Activated T-cell treated with anti-CD3 and anti-CD28 coated beads for 48 hours (primary cell): ENCODE data around the gene CD82.
"Not testable (repeated sequence)": the region's sequence is repeated elsewhere in the genome, so short reads cannot be mapped to it uniquely, and the experiment has no call there.

Experiments
- DNase-seq: peaks from one replicate; pipeline ENCODE4 v3.0.0-alpha.2; 2020; ENCODE audit warnings: low read depth

CD82 gene

DNA sequence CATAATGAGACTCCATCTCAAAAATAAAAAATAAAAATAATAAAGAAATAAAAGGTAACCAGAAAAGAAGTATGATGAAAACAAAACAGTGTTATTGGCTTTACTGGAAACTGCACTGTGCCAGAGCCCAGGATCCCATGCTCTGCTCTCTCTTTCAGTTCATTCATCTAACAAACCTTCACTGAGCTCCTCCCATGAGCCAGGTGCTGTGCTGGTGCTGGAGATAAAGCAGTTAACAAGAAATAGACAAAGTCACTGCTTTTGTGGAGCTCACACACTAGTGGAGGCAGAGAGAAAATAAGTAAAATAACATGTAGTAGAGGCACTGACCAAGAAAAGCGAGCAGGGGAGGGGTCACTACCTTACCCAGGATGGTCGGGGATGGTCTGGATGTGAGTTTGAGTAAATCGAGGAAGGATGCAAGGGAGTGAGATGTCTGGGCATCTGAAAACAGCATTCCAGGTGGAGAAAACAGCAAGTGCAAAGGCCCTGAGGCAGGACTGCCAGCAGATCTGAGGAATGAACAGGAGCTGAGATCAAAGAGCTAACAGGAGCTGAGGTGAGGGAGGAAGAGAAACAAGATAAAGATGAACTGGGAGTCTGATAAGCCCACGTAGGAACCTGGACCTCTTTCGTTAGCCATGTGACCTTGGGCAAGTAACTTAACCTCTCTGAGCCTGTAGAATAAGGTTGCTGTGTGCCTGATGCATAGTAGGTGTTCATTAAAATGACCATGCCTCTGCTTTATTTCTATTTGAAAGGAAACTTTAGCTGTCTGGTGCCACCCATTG, 31.3 kb upstream of the CD82 start:
- DNase-seq, result no peak

DNA sequence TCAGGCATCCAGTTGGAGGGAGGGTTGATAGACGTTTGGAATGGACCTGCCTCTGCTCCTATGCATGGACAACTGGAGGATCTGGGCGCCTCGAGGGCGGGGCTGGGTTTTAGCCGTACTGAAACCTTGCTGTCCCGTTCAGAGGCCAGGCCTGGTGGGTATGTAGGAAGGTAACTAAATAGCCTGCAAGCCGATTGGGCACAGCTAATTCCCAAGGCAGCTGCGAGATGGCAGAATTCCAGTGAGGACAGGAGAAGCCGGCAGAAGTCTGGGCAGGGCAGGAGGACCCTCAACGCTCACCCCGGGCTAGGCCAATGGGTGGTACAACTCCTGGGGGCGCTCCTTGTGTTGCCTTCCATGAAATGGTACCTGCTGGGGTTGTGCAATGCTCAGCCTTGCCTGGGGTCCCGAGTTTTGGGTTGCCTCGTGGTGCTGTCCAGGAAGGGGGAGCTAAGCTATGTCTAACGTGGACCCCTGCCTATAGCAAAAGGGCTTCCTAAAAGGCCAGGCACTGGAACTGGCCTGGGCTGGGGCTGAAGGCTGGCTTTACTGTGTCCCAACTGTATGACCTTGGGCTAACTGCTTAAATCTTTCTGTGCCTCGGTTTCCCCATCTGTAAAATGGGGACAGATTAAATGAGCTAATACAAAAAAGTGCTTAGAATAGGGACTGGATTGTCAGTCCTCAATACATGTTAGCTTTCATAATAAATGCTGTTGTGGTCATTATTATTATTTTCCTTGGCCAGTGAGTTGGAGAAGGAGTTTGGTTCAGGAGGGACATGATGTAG, 30.1 kb upstream of the CD82 start:
- DNase-seq, result no peak

DNA sequence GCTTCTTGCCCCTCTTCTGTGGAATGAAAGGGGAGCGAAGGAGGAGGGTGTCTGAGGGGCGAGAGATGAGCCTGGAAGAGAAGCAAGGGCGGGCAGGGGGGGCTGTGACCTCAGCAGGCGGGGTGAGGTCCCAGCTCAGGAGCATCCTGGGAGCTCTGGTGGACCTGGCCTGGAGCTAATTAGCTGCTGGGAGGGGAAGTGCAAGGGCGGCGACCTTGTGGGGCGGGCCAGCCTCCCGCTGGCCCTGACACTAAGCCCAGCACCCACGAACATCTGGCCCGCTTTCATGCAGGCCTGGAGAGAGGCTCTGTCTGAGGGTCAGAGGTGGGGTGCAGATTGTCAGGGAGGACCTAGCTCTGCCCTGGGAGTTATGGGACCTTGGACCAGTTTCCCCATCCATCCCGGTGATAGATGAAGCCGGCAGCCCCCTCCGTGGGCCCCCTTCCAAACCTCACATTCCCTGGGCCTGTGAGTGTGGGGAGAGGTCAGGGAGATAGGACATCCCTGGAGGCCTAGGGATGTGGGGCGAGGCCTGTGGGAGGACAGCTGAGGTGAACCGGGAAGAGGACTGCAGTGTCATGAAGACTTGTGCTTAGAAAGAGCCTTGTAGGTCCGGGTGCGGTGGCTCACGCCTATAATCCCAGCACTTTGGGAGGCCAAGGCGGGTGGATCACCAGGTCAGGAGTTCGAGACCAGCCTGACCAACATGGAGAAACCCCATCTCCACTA, 28.5 kb upstream of the CD82 start:
- no peak for DNase-seq

DNA sequence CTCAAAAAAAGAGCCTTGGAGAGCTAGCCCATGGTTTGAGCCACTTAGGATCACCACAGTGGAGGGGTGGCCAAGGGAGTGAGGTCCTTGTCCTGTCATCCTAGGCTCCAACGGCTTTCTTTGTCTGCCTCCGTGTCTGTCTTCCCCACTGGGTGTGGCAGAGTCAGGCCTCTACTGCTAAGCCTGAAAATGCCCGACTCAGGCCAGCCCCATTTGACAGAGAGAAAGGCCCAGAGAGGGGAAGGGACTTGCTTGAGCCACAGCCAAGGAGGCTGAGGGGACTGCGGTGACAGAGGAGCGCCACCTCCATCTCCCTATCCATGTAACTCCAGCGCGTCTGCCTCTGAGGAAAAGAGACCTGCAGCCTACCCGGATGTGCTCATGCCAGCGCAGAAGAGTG, 27.8 kb upstream of the CD82 start:
- DNase-seq, result no peak

DNA sequence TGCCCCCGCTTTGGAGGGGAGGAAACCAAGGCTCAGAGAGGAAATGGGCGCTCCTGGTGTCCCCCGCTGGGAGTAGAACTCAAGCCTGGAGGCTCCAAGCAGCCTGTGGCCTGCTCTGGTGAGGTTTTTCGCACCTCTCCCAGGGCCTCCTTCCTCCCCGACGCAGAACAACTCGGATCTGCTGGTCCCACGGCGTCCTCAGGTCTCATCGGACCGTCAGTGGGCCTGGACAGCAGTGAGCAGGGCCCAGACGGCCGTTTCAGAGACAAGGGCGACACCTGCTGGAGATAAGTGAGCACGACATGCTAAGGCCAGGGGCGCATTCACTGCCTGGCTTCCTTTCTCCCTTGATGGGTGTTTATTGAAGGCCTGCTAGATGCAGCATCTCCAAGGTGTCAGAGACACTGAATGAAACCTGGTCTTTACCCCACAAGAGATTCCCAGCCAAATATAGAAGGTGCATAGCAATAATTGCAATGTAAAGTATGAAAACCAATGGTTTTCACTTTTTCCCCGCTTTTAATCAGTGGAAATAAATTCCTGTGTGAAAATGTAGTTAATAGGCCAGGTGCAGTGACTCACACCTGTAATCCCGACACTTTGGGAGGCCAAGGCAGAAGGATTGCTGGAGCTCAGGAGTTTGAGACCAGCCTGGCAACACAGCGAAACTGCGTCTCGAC, 26.9 kb upstream of the CD82 start:
- DNase-seq, result peak; percentile 62

DNA sequence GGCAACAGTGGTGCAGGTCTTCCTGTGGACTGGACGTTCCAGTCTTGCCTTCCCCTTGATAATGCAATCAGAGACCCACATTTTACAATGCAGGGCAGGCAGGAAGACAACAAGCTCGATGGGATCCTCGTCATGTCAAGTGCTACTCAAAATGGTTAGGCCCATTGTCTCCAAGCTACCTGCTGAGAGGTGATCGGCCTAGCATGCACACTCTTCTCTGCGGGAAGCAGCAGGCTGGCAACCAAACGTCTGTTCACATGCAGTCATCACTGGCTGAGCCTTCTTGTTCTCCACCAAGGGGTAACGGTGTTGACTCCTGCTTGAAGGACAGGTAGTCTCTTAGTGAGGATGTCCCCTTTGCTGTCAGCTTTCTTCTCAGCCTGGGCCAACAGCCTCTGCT, 25.5 kb upstream of the CD82 start:
- DNase-seq, result no peak

DNA sequence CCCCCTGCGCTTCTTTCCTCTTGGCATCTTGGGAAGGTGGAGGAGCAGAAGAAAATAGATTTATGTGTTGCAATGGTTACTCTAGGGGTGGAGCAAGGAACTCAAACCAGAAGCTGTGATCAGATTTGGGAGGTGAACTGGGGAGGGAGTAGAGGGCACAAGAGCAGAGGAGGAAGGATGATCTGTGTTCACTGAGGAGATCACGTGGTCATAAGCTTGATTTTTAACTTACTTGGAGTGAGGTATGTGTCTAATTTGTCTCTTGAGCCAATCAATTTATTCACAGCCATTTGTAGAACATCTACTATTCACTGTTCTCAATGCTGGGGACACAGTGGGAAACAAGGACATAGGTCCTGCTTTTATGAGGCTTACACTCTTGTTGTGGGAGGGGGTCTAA, 24.8 kb upstream of the CD82 start:
- no peak for DNase-seq

DNA sequence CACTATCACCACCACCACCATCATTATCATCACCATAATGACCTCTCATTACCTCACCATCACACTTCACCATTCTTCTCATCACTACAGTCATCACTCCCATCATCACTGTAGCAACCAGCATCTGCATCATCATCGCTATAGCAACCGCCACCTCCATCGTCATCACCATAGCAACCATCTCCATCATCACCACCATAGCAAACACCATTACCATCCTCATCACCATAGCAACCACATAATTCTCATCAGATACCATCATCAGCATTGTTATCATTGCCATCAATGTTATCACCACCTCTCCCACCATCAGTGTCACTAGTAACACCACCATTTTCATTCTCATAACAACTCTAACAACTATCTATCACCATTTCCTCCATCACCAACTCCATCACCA, 23.1 kb upstream of the CD82 start:
- DNase-seq, result no peak

DNA sequence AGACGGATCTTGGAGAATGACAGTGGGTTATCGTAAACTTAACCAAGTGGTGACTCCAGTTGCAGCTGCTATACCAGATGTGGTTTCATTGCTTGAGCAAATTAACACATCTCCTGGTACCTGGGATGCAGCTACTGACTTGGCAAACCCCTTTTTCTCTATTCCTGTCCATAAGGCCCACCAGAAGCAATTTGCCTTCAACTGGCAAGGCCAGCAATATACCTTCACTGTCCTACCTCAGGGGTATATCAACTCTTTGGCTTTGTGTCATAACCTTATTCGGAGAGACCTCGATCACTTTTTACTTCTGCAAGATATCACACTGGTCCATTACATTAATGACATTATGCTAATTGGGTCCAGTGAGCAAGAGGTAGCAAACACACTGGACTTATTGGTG, 18.5 kb upstream of the CD82 start:
- DNase-seq, result not testable (repeated sequence)

DNA sequence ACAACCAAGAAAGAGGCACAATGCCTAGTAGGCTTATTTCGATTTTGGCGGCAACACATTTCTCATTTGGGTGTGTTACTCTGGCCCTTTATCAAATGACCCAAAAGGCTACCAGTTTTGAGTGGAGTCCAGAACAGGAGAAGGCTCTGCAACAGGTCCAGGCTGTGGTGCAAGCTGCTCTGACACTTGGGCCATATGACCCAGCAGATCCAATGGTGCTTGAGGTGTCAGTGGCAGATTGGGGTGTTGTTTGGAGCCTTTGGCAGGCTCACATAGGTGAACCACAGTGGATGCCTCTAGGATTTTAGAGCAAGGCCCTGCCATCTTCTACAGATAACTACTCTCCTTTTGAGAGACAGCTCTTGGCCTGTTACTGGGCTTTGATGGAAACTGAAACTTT, 17.9 kb upstream of the CD82 start:
- DNase-seq, result not testable (repeated sequence)

DNA sequence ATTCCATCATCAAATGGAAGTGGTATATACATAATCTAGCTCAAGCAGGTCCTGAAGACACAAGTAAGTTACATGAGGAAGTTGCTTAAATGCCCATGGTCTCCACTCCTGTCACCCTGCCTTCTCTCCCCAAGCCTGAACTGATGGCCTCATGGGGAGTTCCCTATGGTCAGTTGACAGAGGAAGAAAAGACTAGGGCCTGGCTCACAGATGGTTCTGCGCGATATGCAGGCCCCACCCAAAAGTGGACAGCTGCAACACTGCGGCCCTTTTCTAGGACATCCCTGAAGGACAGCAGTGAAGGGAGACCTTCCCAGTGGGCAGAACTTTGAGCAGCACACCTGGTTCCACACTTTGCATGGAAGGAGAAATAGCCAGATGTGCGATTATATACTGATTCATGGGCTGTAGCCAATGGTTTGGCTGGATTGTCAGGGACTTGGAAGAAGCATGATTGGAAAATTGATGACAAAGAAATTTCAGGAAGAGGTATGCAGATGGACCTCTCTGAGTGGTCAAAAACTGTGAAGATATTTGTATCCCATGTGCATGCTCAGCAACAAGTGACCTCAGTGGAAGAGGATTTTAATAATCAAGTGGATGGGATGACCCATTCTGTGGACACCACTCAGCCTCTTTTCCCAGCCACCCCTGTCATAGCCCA, 17.3 kb upstream of the CD82 start:
- DNase-seq, result no peak

DNA sequence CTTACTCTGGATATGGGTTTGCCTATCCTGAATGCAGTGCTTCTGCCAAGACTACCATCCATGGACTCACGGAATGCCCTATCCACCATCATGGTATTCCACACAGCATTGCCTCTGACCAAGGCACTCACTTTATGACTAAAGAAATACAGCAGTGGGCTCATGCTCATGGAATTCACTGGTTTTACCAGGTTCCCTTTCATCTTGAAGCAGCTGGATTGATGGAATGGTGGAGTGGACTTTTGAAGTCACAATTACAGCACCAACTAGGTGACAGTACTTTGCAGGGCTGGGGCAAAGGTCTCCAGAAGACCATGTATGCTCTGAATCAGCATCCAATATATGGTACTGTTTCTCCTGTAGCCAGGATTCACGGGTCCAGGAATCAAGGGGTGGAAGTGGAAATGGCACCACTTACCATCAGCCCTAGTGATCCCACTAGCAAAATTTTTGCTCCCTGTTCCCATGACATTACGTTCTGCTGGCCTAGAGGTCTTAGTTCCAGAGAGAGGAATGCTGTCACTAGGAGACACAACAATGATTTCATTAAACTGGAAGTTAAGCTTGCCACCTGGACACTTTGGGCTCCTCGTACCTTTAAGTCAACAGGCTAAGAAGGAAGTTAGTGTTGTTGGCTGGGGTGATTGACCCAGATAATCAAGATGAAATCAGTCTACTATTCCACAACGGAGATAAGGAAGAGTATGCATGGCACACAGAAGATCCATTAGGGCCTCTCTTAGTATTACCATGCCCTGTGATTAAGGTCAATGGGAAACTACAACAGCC, 16.3 kb upstream of the CD82 start:
- not testable (repeated sequence) for DNase-seq

DNA sequence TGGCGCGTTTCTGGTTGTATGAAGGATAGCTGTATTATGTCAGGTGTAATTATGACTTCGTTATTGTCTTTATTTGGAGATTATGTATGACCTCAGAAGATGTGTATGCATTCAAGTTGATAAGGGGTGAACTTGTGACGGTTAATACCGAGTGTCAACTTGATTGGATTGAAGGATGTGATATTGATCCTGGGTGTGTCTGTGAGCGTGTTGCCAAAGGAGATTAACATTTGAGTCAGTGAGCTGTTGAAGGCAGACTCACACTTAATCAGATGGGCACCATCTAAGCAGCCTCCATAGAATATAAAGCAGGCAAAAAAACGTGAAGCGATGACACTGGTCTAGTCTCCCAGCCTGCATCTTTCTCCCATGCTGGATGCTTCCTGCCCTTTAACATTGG, 15.3 kb upstream of the CD82 start:
- DNase-seq, result no peak

DNA sequence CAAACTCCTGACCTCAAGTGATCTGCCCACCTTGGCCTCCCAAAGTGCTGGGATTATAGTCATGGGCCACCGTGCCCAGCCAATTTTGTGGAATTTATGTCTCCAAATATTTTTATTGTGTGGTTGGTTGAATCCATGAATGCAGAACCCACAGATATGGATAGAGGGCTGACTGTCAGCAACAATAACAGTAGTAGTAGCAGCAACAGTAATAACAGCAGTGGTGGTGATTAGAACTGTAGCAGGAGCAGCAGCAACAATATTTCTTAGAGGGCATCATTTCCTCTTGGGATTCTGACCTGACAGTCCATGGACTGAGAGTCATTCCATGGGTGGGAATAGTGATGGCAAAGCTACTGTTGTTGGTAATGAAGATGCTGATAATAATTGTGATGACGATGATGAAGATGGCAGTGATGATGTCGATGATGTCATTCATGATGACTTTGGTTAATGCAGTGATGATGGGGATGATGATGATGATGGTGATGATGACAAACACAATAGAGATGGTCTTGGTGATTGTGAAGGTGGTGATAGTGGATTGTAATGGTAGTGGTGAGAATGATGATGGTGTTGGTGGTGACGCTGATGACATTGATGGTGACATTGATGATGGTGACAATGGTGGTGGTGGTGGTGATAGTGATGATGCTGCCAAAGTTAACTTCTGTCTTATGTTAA, 13.9 kb upstream of the CD82 start:
- no peak for DNase-seq

DNA sequence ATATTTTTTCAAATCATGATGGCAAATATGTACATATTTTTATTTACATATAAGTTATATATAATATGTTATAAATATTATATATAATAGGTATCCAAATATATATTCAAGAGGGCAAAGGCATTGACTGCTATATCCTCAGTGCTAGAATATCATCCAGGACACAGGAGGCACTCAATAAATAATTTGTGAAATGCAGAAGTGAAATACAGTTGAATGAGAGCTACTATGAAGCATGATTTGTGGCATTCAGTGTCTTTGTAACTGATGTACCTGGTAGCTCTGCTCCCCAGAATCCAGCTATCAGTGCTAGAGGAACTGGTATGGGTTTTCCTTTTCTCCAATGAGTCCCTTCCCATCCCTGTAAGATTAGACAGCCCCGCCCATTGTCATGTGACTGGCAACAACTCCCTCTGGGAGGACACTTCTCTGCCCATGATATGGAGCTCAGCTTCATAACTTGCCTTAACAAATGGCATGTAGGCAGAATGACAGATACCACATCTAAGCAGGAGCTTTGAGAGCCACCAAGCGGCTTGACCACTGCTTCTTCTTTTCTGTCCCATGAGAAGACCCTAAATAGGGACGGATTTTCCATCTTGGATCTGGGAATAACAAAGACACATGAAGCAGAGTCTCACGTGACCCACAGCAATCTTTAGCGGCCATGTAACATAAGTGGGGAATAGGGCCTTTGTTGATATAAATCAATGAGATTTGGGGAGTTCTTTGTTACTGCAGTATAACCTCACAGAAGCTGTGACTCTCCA, 10.2 kb upstream of the CD82 start:
- DNase-seq, result no peak

DNA sequence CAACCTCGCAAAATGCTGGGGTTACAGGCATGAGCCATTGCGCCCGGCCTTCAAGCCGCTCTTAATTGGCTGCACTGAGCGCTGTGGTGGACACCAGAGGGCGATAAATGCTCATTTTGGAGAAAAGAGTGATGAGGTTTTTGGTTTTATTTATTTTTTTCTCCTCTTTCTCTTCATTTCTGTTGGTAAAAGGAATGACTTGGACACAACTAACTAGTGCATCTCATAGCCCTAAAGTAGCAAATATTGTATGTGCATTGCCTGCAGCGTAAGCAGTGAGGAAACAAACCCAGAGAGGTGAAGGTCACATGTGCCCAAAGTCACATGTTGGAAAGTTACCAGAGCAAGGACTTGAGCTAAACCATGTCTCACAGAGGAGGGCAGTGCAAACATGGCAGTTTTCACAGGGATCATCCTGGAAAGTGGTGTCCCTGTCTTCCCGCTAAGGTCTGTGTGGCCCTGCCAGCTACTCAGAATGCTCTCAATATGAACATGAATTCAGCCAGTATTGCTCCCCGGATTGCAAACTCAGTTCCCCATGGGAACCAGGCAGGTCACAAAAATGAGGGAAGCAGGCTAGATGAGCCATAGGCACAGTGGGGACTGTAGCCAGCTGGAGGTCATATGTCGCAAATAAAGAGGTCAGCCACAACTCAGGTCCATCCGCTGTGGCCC, 8.6 kb upstream of the CD82 start:
- no peak for DNase-seq

DNA sequence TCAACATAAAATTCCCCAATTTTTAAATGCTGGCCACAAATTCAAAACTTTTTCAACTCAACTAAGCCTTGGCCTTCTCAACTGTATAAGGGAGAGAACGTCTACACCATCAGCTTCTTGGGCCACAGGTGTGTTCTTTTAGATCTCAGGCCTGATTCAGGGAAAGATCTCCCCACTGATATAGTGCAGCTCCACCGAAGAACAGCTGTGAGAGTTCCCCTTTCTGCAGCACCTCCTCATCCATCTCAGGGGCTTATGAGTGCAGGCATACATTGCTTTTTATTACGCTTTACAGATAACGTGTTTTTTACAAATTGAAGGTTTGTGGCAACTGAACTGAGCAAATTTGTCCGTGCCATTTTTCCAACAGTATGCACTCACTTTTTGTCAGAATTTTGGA, 8.0 kb upstream of the CD82 start:
- DNase-seq, result no peak

DNA sequence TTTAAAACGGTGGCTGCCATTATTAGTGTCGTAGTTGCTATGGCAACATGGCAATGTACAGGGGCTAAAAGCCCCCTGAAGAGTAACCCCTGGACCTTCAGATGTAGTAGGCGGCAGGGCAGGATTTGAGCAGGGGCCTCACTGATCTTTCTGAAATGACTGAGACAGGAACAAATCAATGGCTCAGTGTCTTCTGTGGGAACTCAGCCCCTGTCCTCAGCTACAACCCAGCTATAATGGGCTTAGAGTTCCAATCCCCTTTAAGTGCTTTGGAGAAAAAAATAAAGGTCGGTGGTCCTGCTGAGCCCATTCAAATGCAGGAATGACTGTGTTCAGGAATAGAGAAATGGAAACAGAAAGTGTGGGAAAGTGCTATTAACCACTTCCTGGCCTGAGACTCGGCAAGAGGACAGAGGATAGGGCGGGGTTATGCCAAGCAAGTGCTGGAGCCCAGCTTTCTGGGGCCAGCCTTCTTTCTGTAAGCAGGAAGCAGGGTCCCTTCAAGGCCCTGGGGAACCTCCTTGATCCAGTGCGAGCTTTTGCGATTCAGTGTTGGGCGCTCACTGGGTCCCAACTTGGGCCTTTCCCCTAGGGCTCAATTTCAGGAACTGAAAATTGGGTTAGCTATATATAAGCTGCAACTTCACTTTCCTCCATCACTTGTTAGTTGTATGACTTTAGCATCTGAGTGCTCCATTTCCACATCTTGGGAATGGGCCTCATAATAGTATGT, 6.1 kb upstream of the CD82 start:
- no peak for DNase-seq
